Measurements from ENCODE around the gene SFN.

The SFN gene

DNA sequence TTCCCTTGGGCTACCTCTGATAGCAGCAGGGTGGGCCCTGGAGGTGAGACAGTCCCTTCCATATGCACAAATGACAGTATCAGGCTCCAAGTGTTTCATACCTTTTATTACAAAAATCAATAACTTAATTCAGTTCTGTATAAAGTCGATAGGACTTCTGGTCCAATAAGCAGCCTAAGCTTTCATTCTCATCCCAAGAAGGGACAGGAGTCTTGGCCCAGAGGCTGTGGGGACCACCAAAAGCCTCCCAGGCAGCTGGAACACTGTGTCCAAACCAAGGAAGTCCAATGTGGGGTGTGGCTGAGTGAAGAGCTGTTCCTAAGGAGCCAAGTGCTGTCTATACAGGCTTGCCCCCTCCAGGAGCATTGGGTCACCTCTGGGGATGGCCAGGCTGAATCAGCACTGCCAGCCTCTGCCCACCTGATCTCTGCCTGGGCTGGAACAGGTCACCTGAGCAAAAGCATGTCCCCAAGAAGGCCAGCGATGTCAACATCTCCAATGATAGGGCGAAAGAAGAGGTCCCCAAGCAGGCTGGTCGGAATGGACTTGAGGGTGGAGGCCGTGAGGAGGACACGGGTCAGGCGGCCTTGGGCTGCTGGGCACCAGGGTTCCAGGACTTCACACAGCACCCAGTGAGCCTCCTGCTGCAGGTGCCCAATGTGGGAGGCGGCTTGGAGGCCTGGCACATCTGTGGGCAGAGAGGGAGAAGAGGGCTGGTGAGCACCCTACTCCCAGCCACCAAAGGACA lies 48.6 kb downstream of the SFN start:
- DNase-seq (ENCODE audit: low read depth) = no peak

DNA sequence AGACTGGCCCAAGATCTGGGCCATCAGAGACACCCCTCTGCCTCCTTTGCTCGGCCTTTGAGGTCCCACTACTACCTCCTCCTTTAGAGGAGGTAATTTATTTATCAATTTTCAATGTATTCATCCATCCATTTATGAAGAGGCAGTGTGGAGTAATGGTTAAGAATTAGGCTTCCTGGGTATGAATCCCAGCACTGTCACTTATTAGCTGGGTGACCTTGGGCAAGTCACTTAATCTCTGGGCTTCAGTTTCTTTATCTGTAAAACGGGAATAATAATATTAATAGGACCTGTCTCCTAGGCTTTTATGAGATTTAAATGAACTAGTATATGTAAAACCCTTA lies 49.2 kb downstream of the SFN start:
- DNase-seq (ENCODE audit: low read depth) = no peak

DNA sequence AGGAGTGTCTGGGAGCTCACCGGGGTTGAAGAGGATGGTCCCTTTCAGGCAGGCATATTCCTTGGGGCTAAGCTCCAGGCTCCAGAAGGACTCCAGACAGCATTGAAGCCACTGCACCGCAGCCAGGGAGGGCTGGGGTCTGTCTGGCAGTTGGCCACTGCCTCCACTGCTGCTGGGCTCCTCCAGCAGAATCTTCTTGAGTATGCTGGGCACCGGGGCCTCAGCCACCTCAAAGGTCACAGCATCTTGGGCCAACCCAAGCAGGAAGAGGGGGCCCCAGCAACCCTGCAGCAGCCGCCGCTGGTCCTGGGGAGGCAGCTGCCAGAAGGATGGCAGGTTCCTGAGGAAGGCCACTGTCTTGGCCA lies 50.4 kb downstream of the SFN start:
- no peak for DNase-seq (ENCODE audit: low read depth)
